Measurements from ENCODE around the gene ITPKB.

DNA sequence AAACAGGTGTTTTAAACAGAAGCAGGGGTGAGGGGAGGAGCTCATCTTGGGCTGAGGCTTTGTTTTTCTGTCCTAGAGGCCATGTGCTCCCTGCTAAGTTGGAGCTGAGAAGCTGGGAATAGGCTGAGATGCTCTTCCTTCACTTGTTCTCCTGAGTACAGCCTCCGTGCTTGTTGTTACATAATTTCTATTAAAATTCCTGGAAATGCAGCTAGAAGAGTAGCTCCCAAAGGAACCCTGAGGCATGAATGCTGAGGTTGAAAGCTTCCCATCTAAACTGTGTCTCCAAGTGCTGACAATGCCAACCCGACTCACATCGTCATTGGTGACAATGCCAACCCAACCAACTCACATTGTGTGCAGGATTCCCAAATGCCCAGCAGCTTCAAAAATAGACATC, 12.6 kb upstream of the ITPKB start:
- TF ChIP-seq, protein P1, sequence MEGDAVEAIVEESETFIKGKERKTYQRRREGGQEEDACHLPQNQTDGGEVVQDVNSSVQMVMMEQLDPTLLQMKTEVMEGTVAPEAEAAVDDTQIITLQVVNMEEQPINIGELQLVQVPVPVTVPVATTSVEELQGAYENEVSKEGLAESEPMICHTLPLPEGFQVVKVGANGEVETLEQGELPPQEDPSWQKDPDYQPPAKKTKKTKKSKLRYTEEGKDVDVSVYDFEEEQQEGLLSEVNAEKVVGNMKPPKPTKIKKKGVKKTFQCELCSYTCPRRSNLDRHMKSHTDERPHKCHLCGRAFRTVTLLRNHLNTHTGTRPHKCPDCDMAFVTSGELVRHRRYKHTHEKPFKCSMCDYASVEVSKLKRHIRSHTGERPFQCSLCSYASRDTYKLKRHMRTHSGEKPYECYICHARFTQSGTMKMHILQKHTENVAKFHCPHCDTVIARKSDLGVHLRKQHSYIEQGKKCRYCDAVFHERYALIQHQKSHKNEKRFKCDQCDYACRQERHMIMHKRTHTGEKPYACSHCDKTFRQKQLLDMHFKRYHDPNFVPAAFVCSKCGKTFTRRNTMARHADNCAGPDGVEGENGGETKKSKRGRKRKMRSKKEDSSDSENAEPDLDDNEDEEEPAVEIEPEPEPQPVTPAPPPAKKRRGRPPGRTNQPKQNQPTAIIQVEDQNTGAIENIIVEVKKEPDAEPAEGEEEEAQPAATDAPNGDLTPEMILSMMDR (IDR thresholded peaks at IDR 0.05; ENCODE audit: low read length) = no peak
- TF ChIP-seq EZH2 (IDR thresholded peaks at IDR 0.05; ENCODE audit: borderline replicate concordance, low read length) = no peak
